LNCaP clone FGC (cell line): ENCODE data around the gene G6PD.
"Not testable (repeated sequence)": the region's sequence is repeated elsewhere in the genome, so short reads cannot be mapped to it uniquely, and the experiment has no call there.

Experiments used
- DNase-seq: peaks from one replicate; pipeline ENCODE4 v3.0.0-alpha.2; 2011; ENCODE audit warnings: low read depth
- H3K4me3 ChIP-seq: 2 replicates; pipeline ENCODE4 v1.5.1; 2011; ENCODE audit warnings: mild to moderate bottlenecking, low read depth, low read length, control low read depth
- CTCF ChIP-seq: IDR thresholded peaks from 2 replicates; pipeline ENCODE4 v1.5.1; 2012; ENCODE audit warnings: mild to moderate bottlenecking; ENCODE audit not compliant: control insufficient read depth, insufficient read depth; ENCODE audit errors: extremely low read depth

Gene G6PD

GRCh38 chrX:154546354-154547244 lies at the start of gene G6PD:
TSS of gene G6PD (minus strand) at chrX:154546846. CDS start at chrX:154546155, 691 bp downstream.
- H3K4me3 ChIP-seq: peak within 1 kb of the TSS; percentile 90
- TF ChIP-seq CTCF: no peak
- DNase-seq: no peak

- TF ChIP-seq CTCF: no peak
- no peak for DNase-seq
- H3K4me3 ChIP-seq: no peak overlapping the region
Measured at GRCh38 chrX:154595559-154596249, 49.1 kb upstream of the G6PD start.

GRCh38 chrX:154594491-154594890 lies 47.8 kb upstream of the G6PD start:
- TF ChIP-seq CTCF: no peak
- H3K4me3 ChIP-seq: no peak overlapping the region
- no peak for DNase-seq

- no peak overlapping the region for H3K4me3 ChIP-seq
- no peak for DNase-seq
- TF ChIP-seq CTCF: no peak
Measured at GRCh38 chrX:154593201-154593600, 46.6 kb upstream of the G6PD start.

GRCh38 chrX:154592505-154592904 lies 45.9 kb upstream of the G6PD start:
- DNase-seq: no peak
- no peak overlapping the region for H3K4me3 ChIP-seq
- TF ChIP-seq CTCF: no peak

- not testable (repeated sequence) for DNase-seq, H3K4me3 ChIP-seq
Measured at GRCh38 chrX:154590415-154590814, 43.8 kb upstream of the G6PD start.

- not testable (repeated sequence) for DNase-seq, H3K4me3 ChIP-seq
Measured at GRCh38 chrX:154584585-154585183, 38.0 kb upstream of the G6PD start, which contains the start of gene CTAG1A. TSS of gene CTAG1A (plus strand) at chrX:154585133. CDS start at chrX:154585207, 74 bp downstream.

GRCh38 chrX:154582994-154583393 lies 36.3 kb upstream of the G6PD start:
- not testable (repeated sequence) for DNase-seq, H3K4me3 ChIP-seq

GRCh38 chrX:154575076-154575475 lies 28.4 kb upstream of the G6PD start:
- DNase-seq, H3K4me3 ChIP-seq: not testable (repeated sequence)

GRCh38 chrX:154573061-154573460 lies 26.4 kb upstream of the G6PD start:
- not testable (repeated sequence) for H3K4me3 ChIP-seq, DNase-seq

- not testable (repeated sequence) for DNase-seq, H3K4me3 ChIP-seq
Measured at GRCh38 chrX:154570361-154570760, 23.7 kb upstream of the G6PD start.

GRCh38 chrX:154562295-154562694 lies 15.6 kb upstream of the G6PD start:
- not testable (repeated sequence) for DNase-seq, H3K4me3 ChIP-seq
